Measurements from ENCODE around the gene FUT2.
"Not testable (repeated sequence)": the region's sequence is repeated elsewhere in the genome, so short reads cannot be mapped to it uniquely, and the experiment has no call there.

Gene FUT2

GRCh38 chr19:48670699-48671445 is 24.9 kb upstream of the FUT2 start:
- DNase-seq (ENCODE audit: low read depth in 2 of 2), result no peak

GRCh38 chr19:48671446-48671995 is 24.2 kb upstream of the FUT2 start:
- DNase-seq (ENCODE audit: low read depth in 2 of 2), result no peak

GRCh38 chr19:48672994-48673393 is 22.8 kb upstream of the FUT2 start, which contains the start of gene NTN5:
NTN5 (minus strand) TSS chr19:48673017; CDS start chr19:48670986, 2,031 bp downstream.
- DNase-seq (ENCODE audit: low read depth in 2 of 2), result no peak

GRCh38 chr19:48673436-48674100 is 22.2 kb upstream of the FUT2 start:
- DNase-seq (ENCODE audit: low read depth in 2 of 2), result no peak

- no peak for DNase-seq (ENCODE audit: low read depth in 2 of 2)
Measured at GRCh38 chr19:48674216-48674809, 21.5 kb upstream of the FUT2 start.

- peak; percentile 26 to 44 for DNase-seq (ENCODE audit: low read depth in 2 of 2)
Measured at GRCh38 chr19:48674921-48675824, 20.6 kb upstream of the FUT2 start.

- no peak for DNase-seq (ENCODE audit: low read depth in 2 of 2)
Measured at GRCh38 chr19:48676487-48676886, 19.3 kb upstream of the FUT2 start.

- DNase-seq (ENCODE audit: low read depth in 2 of 2), result no peak
Measured at GRCh38 chr19:48676887-48677286, 18.9 kb upstream of the FUT2 start.

GRCh38 chr19:48678201-48678600 is 17.6 kb upstream of the FUT2 start:
- no peak for DNase-seq (ENCODE audit: low read depth in 2 of 2)

- not testable (repeated sequence) for DNase-seq (ENCODE audit: low read depth in 2 of 2)
Measured at GRCh38 chr19:48680006-48680405, 15.8 kb upstream of the FUT2 start.

- DNase-seq (ENCODE audit: low read depth in 2 of 2), result no peak
Measured at GRCh38 chr19:48680436-48681126, 15.2 kb upstream of the FUT2 start.

GRCh38 chr19:48681127-48681470 is 14.7 kb upstream of the FUT2 start:
- no peak for DNase-seq (ENCODE audit: low read depth in 2 of 2)

- DNase-seq (ENCODE audit: low read depth in 2 of 2), result peak in 1 of 2 donors; percentile 19
Measured at GRCh38 chr19:48683349-48683748, 12.4 kb upstream of the FUT2 start.

- DNase-seq (ENCODE audit: low read depth in 2 of 2), result no peak
Measured at GRCh38 chr19:48685583-48685982, 10.2 kb upstream of the FUT2 start.

- DNase-seq (ENCODE audit: low read depth in 2 of 2), result no peak
Measured at GRCh38 chr19:48686088-48686487, 9.7 kb upstream of the FUT2 start.

- DNase-seq (ENCODE audit: low read depth in 2 of 2), result not testable (repeated sequence)
Measured at GRCh38 chr19:48686637-48687036, 9.1 kb upstream of the FUT2 start.

- no peak for DNase-seq (ENCODE audit: low read depth in 2 of 2)
Measured at GRCh38 chr19:48687776-48688175, 8.0 kb upstream of the FUT2 start.

GRCh38 chr19:48689449-48689848 is 6.3 kb upstream of the FUT2 start:
- DNase-seq (ENCODE audit: low read depth in 2 of 2), result no peak

GRCh38 chr19:48693629-48694028 is 2.1 kb upstream of the FUT2 start:
- DNase-seq (ENCODE audit: low read depth in 2 of 2), result not testable (repeated sequence)

- no peak for DNase-seq (ENCODE audit: low read depth in 2 of 2)
Measured at GRCh38 chr19:48696353-48697010, 711 bp downstream of the FUT2 start.

Data from stimulated activated CD8-positive, alpha-beta memory T cell treated with anti-CD3 and anti-CD28 coated beads, Interleukin-15, amount 100 ng/mL, for 4 hours (primary cell).